ENCODE data around the gene CDCA5.

The CDCA5 gene

DNA sequence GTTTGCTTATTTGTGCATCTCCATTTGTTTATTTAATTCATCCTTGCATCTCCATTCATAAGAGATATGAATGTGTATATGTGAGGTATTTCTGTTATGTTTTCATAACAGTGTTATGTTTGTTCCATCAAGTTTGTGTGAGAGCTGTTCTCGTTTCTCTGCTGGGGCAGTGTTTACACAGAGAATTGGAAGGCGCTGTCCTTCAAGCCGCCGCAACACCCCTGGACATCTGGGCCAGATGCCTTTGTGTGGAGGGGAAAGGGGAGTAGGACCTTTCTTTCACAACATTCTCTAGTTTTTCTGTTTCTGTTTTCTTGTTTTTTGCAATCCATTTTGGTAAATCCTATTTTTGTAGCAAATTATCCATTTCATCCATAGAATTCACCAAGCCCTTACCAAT, 20.8 kb upstream of the CDCA5 start:
- no peak for DNase-seq

- DNase-seq: no peak
Measured at GRCh38 chr11:65103476-65103875, 19.6 kb upstream of the CDCA5 start.

- no peak for DNase-seq
Measured at GRCh38 chr11:65102142-65103095, 18.6 kb upstream of the CDCA5 start.

- no peak for DNase-seq
Measured at GRCh38 chr11:65100674-65101350, 17.0 kb upstream of the CDCA5 start.

GRCh38 chr11:65096926-65097325, 13.1 kb upstream of the CDCA5 start:
- DNase-seq: no peak

DNA sequence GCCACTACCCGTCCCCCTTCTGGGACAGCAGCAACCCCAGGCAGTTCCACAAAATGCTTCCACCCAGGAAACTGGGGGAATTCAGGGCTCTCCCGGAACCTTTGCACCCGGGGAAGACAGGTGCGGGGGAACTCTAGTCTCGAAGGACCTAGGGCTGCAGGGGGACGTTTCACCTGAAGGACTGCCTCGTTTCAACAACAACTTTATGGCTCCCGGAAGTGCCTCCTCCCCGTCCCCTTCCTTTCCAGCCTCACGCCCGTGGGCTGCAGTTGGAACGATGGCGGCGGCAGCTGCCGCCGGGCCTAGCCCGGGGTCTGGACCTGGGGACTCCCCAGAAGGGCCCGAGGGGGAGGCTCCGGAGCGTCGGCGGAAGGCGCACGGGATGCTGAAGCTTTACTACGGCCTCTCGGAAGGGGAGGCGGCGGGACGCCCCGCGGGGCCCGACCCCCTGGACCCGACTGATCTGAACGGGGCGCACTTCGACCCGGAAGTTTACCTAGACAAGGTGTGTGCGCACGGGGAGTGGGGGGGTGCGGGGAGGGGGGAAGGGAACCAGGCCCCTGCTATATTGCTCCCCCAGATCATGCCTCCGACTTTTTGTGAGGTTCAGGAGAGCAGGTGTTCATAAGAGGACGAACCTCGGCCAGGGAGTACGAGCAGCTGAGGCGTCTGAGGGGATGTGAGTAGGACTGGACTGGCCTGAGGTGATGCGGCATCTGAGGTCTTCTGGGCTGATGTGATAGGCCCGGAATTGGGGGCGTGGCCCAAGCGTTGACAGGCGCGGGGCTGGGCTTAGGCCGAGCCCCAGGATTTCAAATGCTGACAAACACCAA, 12.3 kb upstream of the CDCA5 start, which contains the start of gene VPS51:
TSS of gene VPS51 (plus strand) at position 241 of the 833 bp plus-strand sequence. CDS start at position 278, 37 bp downstream.
- peak; percentile 93 for DNase-seq

DNA sequence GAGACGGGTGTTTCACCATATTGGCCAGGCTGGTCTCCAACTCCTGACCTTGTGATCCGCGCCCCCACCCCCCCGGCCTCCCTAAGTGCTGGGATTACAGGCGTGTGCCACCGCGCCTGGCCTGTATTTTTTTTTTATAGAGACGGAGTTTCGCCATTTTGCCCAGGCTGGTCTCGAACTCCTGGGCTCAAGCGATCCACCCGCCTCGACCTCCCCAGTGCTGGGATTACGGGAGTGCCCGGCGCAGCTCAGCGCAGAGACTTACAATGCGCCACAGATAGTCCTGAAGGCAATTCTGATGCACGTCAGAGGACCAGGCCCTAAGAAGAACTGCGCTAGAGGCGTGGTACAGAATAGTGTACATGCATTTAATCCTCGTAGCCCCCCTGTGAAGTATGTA, 11.6 kb upstream of the CDCA5 start:
- no peak for DNase-seq

GRCh38 chr11:65090628-65091027, 6.8 kb upstream of the CDCA5 start:
- no peak for DNase-seq

DNA sequence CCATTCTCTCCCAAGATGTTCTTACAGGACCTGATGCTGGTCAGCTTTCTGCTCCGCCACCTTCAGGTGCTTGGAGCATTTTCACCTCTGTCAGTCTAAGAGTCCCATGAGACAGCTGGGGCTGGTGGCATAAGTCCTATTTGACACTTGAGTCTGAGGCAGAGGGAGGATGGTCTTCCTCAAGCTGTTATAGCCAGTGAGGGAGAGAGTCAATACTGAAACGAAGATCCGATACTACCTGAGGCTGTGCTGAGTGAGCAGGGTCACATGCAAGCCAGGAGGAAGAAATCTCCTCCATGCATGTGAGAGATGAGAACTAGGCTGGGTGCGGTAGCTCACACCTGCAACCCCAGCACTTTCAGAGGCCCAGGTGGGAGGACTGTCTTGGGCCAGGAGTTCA, 5.8 kb upstream of the CDCA5 start:
- DNase-seq: no peak

DNA sequence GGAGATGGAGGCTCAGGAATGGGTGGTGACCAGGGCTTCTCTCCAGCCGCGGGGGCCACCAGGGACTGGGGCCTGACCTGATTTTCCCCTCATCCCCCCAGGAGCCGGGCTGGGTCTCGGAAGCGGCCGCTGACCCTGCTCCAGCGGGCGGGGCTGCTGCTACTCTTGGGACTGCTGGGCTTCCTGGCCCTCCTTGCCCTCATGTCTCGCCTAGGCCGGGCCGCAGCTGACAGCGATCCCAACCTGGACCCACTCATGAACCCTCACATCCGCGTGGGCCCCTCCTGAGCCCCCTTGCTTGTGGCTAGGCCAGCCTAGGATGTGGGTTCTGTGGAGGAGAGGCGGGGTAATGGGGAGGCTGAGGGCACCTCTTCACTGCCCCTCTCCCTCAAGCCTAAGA, 4.0 kb upstream of the CDCA5 start:
- DNase-seq: no peak

GRCh38 chr11:65087216-65087615, 3.4 kb upstream of the CDCA5 start:
- no peak for DNase-seq

DNA sequence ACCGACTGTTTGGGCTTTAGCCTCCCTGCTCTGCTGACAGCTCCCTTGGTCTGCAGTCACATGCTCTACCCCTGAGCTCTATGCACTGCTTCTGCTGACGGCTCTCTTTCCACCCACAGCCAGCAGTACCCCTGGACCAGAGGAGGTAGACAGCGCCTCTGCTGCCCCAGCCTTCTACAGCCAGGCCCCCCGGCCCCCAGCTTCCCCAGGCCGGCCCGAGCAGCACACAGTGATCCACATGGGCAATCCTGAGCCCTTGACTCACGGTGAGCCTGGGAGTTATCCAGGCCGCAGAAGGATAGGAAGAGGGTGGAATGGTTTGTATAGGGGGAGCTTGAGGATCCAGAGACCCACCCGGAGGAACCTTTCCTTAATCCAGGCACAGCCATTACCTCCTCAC, 3.0 kb upstream of the CDCA5 start:
- DNase-seq: no peak

GRCh38 chr11:65085446-65085845, 1.6 kb upstream of the CDCA5 start:
- DNase-seq: no peak

DNA sequence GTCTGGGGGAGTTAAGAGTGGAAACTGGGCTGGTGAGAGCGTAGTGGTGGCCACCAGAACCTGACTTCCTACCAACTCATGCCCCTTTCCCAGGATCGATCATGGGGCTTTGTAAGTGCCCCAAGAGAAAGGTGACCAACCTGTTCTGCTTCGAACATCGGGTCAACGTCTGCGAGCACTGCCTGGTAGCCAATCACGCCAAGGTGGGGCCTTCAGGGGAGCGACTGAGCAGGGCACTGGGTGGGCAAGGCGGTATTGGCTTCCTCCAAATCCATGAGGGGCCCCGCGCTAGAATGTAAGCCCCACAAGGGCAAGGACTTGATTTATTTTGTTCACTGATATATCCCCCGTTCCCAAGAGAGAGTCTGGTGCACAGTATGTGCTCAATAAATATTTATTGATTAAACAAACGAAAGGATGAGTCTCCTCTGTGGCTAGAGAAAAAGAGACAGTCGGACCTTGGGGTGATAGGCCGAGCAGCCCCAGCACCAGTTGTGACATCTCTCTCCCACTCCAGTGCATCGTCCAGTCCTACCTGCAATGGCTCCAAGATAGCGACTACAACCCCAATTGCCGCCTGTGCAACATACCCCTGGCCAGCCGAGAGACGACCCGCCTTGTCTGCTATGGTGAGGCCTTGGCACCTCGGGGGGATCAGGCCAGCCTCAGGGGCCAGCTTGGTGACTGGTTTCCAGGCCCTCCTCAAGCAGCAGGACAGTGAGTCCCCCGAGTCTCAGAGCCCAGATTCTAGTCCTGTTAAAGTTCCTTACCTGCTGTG, 947 bp upstream of the CDCA5 start:
- DNase-seq: no peak

DNA sequence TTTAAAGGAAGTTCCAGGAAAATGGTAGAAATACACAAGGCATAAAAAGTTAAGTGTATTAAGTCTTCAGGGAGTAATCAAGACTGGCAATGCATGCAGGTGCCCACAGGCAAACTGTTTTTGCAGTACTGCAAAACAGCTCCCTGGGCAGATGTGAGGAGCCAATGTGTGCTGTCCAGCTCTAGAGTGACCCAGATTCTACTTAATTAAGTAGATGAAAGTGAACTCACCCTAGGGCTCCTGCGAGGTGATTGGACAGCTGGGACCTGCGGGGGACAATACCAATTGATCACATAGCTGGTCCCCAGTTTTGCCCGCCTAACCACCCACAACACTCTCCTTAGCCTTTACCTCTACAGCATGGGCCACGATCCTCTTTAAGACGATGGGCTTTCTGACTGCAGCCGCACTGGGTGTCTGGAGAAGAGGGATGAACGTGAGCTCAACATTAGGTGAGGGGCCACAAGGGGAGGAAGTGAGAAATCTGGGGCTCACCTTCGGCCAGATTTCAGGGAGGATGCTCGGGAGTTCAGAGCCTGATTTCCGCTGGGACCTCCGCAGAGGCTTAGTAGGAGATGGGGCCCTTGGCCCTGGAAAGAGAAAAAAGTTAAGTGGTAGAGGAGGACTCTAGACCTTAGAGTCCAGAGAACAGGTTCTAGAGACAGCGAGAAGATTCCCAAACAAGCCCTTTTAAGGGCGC, 556 bp downstream of the CDCA5 start:
- DNase-seq: no peak

GRCh38 chr11:65078786-65079342, 5.0 kb downstream of the CDCA5 start:
- no peak for DNase-seq

DNA sequence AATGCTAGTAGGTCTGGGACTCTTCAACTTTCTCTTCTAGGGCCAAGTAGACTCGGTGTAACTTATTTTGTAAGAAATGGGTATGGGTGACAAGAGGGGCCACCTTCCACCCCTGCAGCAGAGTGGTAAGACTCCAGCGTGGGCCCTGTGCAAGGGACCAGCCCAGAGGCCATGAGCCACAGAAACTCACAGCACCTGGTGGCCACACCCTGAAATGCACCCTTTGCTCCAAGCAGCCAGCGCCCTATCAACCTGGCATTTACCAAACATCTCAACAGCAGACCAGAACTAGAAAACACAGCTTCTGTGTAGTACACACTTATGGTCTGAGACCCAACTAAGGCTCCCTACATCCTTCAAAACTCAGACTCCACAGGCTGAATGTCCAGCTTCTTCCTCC, 5.7 kb downstream of the CDCA5 start:
- DNase-seq: peak; percentile 44

- DNase-seq: peak; percentile 75
Measured at GRCh38 chr11:65077451-65077850, 6.4 kb downstream of the CDCA5 start.

- no peak for DNase-seq
Measured at GRCh38 chr11:65072631-65072966, 11.2 kb downstream of the CDCA5 start.

DNA sequence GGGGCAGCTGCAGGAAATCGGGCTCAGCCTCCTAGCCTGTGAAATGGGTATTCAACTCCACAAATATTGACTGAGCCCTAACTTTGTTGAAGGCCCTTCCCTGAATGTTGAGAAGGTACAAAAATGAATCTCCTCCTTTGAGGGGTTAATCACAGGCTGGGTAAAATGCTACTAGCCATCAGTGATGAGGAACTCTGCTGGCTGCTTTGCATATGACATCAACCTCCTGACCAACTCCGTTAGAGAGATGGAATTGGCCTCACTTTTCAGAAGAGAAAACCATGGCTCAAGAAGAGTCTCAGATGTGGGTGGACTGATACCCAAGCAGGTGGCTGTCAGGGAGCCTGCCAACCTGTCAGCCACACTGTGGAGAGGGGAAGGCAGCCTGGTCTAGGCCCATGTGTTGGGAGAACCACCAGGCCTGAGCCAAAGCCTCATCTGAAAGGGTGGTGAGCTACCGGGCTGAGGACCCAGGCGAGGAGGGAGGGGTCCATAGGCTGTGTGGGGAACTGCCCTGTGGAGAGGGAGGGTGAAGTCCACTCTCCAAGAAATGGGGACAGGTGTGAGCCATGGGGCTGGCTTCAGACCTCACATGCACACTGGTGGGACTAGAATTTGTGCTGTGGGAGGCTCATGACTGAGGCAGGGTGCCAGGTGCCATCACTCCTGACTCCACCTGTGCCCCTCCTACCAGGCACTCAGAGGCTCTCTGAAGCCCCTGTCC, 11.8 kb downstream of the CDCA5 start:
- DNase-seq: no peak

DNA sequence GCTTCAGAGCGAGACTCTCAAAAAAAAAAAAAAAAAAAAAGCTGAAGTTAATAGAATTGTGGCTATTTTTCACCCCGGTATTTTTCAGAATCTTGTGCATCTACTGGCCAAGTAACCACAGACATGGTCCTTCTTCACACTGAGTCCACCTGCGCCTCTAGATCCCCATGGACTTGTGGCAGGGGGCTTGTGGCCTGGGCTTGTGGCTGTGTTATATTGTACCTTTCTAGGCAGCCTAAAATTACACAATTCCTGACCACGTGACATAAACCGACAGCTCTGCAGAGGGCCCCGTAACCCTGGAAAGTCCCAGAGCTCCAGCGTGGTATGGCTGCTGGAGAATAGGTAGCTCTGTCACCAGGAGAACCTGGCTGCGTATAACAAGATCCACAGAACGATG, 14.6 kb downstream of the CDCA5 start:
- no peak for DNase-seq
